DND-41 (cell line): ENCODE measurements around the gene ULK2.

ENCODE experiments used
- ATAC-seq: fragments of 200-7000 bp; cut with Tn5 transposase; 3 replicates; pipeline ENCODE4 v1.9.1; 2021; ENCODE audit warnings: low read depth; ENCODE audit not compliant: insufficient read depth
- DNase-seq: peaks from one replicate; pipeline ENCODE4 v3.0.0-alpha.2; 2020
- H2AFZ ChIP-seq: 2 replicates; pipeline ENCODE4 v1.6.0; 2012; ENCODE audit warnings: low read depth, low read length
- H3K27ac ChIP-seq: 2 replicates; pipeline ENCODE4 v1.5.1; 2012; ENCODE audit warnings: low read length, inconsistent platforms
- H3K27me3 ChIP-seq: fragments of 200-600 bp; sonication (generic); 2 replicates; pipeline ENCODE4 v1.6.0; 2012; ENCODE audit warnings: low read length, mild to moderate bottlenecking, inconsistent platforms; ENCODE audit not compliant: insufficient read depth, poor library complexity
- H3K36me3 ChIP-seq: 2 replicates; pipeline ENCODE4 v1.5.1; 2012; ENCODE audit warnings: low read length, inconsistent platforms; ENCODE audit not compliant: insufficient read depth
- H3K4me1 ChIP-seq: 2 replicates; pipeline ENCODE4 v1.5.1; 2012; ENCODE audit warnings: mild to moderate bottlenecking, low read length; ENCODE audit not compliant: insufficient read depth
- H3K4me2 ChIP-seq: 2 replicates; pipeline ENCODE4 v1.6.0; 2012; ENCODE audit warnings: mild to moderate bottlenecking, moderate library complexity, low read length, inconsistent platforms; ENCODE audit not compliant: insufficient read depth
- H3K4me3 ChIP-seq, 2 experiments: fragments of 200-600 bp in 1 of 2; shearing (Covaris generic) in 1 of 2; 2 replicates each; pipeline ENCODE4 v1.5.1; 2012 to 2016; ENCODE audit warnings: inconsistent platforms in 2 of 2, low read length in 2 of 2, mild to moderate bottlenecking in 2 of 2, low read depth in 1 of 2, moderate library complexity in 1 of 2
- H3K79me2 ChIP-seq: 2 replicates; pipeline ENCODE4 v1.6.0; 2012; ENCODE audit warnings: low read length, inconsistent platforms; ENCODE audit not compliant: insufficient read depth
- H3K9ac ChIP-seq: 2 replicates; pipeline ENCODE4 v1.6.0; 2012; ENCODE audit warnings: low read depth, mild to moderate bottlenecking, inconsistent platforms, low read length, moderate library complexity
- H3K9me3 ChIP-seq: 2 replicates; pipeline ENCODE4 v1.5.1; 2012; ENCODE audit warnings: low read length, moderate library complexity, mild to moderate bottlenecking, inconsistent platforms; ENCODE audit not compliant: insufficient read depth, severe bottlenecking
- H4K20me1 ChIP-seq: 2 replicates; pipeline ENCODE4 v1.6.0; 2012; ENCODE audit warnings: low read length; ENCODE audit not compliant: insufficient read depth
- CTCF ChIP-seq: IDR thresholded peaks from 2 replicates; pipeline ENCODE4 v1.5.1; 2012; ENCODE audit warnings: borderline replicate concordance, low read length, moderate library complexity, mild to moderate bottlenecking; ENCODE audit not compliant: poor library complexity, severe bottlenecking; ENCODE audit errors: extremely low read depth
- EZH2 ChIP-seq: IDR thresholded peaks from 3 replicates; pipeline ENCODE4 v1.6.1; 2012; ENCODE audit warnings: borderline replicate concordance, low read depth, mild to moderate bottlenecking, moderate library complexity, low read length, inconsistent platforms; ENCODE audit not compliant: severe bottlenecking

ULK2 gene

DNA sequence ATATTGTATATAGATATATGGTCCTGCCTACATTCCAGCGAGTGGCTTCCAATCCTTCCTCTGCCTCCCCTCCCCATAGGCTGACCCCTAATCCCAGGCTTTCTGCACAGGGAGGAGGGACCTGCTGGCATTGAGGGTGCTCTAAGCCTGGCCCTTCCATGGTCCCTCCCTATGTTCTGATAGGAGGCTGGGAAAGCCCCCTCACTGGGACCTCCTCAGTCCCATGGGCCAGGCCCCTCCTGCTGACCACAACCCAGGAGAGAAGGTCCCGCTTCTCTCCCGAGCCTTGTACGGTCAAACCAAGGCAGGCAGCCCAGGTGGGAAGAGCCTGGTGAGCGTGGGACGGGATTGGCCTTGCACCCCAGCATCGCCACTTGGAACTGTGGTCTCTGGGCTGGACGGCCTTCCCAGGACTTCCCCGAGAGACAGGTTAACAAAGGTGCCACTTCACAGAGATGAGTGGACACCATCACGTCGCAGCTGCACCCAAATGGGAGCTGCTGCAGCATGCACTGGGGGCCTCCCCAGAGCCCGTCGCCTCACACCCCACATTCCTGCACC is 120.5 kb downstream of the ULK2 start:
- no peak overlapping the region for H3K4me3 ChIP-seq
- H3K36me3 ChIP-seq: no peaks in the 10 kb centered on the region
- H3K4me2 ChIP-seq: no peak overlapping the region
- H3K27ac ChIP-seq: no peak overlapping the region
- no peak for DNase-seq
- H3K79me2 ChIP-seq: no peaks in the 10 kb centered on the region
- TF ChIP-seq CTCF: no peak
- TF ChIP-seq EZH2: no peak
- H3K9me3 ChIP-seq: no peaks in the 10 kb centered on the region
- H3K4me1 ChIP-seq: no peaks in the 10 kb centered on the region
- H3K9ac ChIP-seq: no peak overlapping the region
- no peak for ATAC-seq
- peaks cover 4% of the 10 kb centered on the region for H3K27me3 ChIP-seq
- H4K20me1 ChIP-seq: peaks cover 6% of the 10 kb centered on the region; the same call in 1 of the 2 replicates
- H2AFZ ChIP-seq: no peak overlapping the region

DNA sequence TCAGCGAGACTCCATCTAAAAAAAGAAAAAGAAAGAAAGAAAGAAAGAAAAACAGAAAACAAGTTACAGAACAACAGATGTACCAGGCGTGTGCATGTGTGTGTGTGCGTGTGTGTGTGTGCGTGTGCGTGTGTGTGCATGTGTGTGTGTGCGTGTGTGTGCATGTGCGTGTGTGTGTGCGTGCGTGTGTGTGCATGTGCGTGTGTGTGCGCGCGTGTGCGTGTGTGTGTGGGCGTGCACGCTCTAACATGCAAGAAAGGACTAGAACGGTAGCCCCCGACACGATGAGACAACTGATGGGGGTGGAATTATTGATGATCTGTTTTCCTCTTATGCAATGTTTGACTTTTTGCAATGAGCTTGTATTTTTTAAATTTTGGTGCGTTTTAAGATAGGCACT is 121.2 kb downstream of the ULK2 start:
- Histone ChIP-seq H3K36me3 (no peaks in the 10 kb centered on the region), H3K9me3 (no peaks in the 10 kb centered on the region), H3K79me2 (no peaks in the 10 kb centered on the region), H4K20me1 (peaks cover 9% of the 10 kb centered on the region), H2AFZ (no peak overlapping the region), H3K4me1 (no peaks in the 10 kb centered on the region), H3K9ac (no peak overlapping the region), H3K4me3 (no peak overlapping the region), H3K4me2 (no peak overlapping the region), H3K27me3 (peaks cover 4% of the 10 kb centered on the region), H3K27ac (no peak overlapping the region)
- no peak for DNase-seq
- ATAC-seq: no peak
- TF ChIP-seq EZH2 (no peak), CTCF (no peak)

- Histone ChIP-seq H3K79me2 (no peaks in the 10 kb centered on the region), H3K4me1 (no peaks in the 10 kb centered on the region), H3K27me3 (no peaks in the 10 kb centered on the region), H3K9ac (no peak overlapping the region), H3K4me3 (no peak overlapping the region), H2AFZ (no peak overlapping the region), H3K4me2 (no peak overlapping the region), H3K9me3 (no peaks in the 10 kb centered on the region), H4K20me1 (peaks cover 2% of the 10 kb centered on the region; the same call in 1 of the 2 replicates), H3K36me3 (no peaks in the 10 kb centered on the region), H3K27ac (no peak overlapping the region)
- no peak for ATAC-seq
- TF ChIP-seq EZH2 (no peak), CTCF (peak; percentile 48)
- no peak for DNase-seq
These were observed 122.6 kb downstream of the ULK2 start for GRCh38 chr17:19744922-19745757.
